Measurements from ENCODE around the gene DCBLD2. TPM values are rescaled to one million over a fixed set of nuclear protein-coding genes. Genes with fewer than 3 reads are reported as not detected.

DCBLD2 gene
- total and polyA plus RNA-seq, 2 donors (not counting 3 experiments of a cell fraction or from before 2014, with no cell fraction given), result 28.7 to 77.3 TPM

DNA sequence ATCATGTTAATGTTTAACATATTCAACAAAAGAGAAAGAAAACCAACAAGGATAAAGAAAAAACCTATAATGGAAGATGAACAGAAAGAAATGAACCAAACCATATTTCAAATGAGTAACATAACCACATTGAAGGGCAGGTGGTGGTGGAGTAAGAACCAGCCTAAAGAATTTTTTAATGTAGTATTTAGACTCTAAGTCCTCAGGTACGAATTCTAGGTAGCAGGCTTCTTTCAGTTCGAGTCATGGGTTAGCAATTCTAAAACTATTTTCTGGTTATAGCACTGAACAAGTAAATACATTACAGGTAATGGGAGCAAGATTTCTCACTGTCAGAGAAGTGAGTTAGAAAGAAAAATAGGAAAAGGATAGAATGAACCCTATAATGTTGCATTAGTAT, 24.4 kb downstream of the DCBLD2 start:
- peaks cover 0 to 2% of the 10 kb centered on the region in 2 experiments for H3K36me3 ChIP-seq (ENCODE audit: control insufficient read depth in 2 of 2, extremely low read depth in 1 of 2, insufficient read depth in 2 of 2, low read length in 2 of 2)
- dilution Hi-C loops (cut with MboI; ENCODE audit: extremely low pct_ligation_motif_present, low sequenced_read_pairs), result no loop called here
- intact Hi-C loops (cut with micrococcal nuclease), result no loop called here
- FAIRE-seq, result no peak
- no peak overlapping the region for H3K4me3 ChIP-seq (replicated peaks in 1 of 3; ENCODE audit: insufficient read depth in 1 of 3, low read depth in 1 of 3, low read length in 3 of 3)
- no peaks in the 10 kb centered on the region for H3K9me1 ChIP-seq (replicated peaks; ENCODE audit: control insufficient read depth, extremely low read depth, insufficient read depth, low read length)
- no TSS peak for BruUV-seq (replicated peaks)
- H3K9me3 ChIP-seq (replicated peaks; ENCODE audit: control insufficient read depth, insufficient read depth, low read length), result no peaks in the 10 kb centered on the region
- peaks cover 82% of the 10 kb centered on the region for H3K79me2 ChIP-seq (ENCODE audit: control insufficient read depth, insufficient read depth, low read length)
- CTCF ChIA-PET, result interaction anchor here (2.2 kb wide), 1 partner anchor 117 kb away, joined by 5 read pairs; no protein-coding TSS in a partner anchor
- DNase-seq (ENCODE audit: low read depth, low spot score), result no peak
- POLR2A ChIA-PET, result no interaction called here
- H3K4me1 ChIP-seq (ENCODE audit: control insufficient read depth, extremely low read depth, insufficient read depth, low read length), result no peaks in the 10 kb centered on the region
- H3K9ac ChIP-seq (replicated peaks; ENCODE audit: extremely low read depth, insufficient read depth, low read length), result no peak overlapping the region
- no peak overlapping the region for H3K27ac ChIP-seq (ENCODE audit: insufficient read depth, low read depth, low read length)
- H4K20me1 ChIP-seq (replicated peaks; ENCODE audit: control insufficient read depth, extremely low read depth, insufficient read depth, low read length), result peaks cover 3% of the 10 kb centered on the region
- no peak overlapping the region for H2AFZ ChIP-seq (ENCODE audit: low read depth, low read length)
- no peaks in the 10 kb centered on the region for H3K27me3 ChIP-seq (ENCODE audit: control insufficient read depth in 2 of 2, insufficient read depth in 2 of 2, low read length in 2 of 2)
- no peak overlapping the region for H3K4me2 ChIP-seq (ENCODE audit: insufficient read depth, low read length)
- TF ChIP-seq, protein P1, sequence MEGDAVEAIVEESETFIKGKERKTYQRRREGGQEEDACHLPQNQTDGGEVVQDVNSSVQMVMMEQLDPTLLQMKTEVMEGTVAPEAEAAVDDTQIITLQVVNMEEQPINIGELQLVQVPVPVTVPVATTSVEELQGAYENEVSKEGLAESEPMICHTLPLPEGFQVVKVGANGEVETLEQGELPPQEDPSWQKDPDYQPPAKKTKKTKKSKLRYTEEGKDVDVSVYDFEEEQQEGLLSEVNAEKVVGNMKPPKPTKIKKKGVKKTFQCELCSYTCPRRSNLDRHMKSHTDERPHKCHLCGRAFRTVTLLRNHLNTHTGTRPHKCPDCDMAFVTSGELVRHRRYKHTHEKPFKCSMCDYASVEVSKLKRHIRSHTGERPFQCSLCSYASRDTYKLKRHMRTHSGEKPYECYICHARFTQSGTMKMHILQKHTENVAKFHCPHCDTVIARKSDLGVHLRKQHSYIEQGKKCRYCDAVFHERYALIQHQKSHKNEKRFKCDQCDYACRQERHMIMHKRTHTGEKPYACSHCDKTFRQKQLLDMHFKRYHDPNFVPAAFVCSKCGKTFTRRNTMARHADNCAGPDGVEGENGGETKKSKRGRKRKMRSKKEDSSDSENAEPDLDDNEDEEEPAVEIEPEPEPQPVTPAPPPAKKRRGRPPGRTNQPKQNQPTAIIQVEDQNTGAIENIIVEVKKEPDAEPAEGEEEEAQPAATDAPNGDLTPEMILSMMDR (IDR thresholded peaks at IDR 0.05; ENCODE audit: extremely low read depth in 1 of 2, insufficient read depth in 1 of 2, low read depth in 1 of 2, low read length in 2 of 2), result no peak
- no peak for TF ChIP-seq JUN (IDR thresholded peaks at IDR 0.05; ENCODE audit: borderline replicate concordance, insufficient read depth, insufficient read length, low read depth)
- no peak for TF ChIP-seq FOS (IDR thresholded peaks at IDR 0.05; ENCODE audit: borderline replicate concordance, insufficient read depth, low read length)
- no peak for TF ChIP-seq POLR2AphosphoS5 (IDR thresholded peaks at IDR 0.05; ENCODE audit: insufficient read depth, low read depth, low read length)
- TF ChIP-seq GATA2 (IDR thresholded peaks at IDR 0.05; ENCODE audit: insufficient read depth, insufficient read length, low read depth, low read length), result no peak
- TF ChIP-seq EZH2 (IDR thresholded peaks at IDR 0.05; ENCODE audit: borderline replicate concordance, low read depth, low read length, severe bottlenecking), result no peak
- no peak for TF ChIP-seq POLR2A (IDR thresholded peaks at IDR 0.05; ENCODE audit: low read depth, low read length)
- no peak for TF ChIP-seq MAX (IDR thresholded peaks at IDR 0.05; ENCODE audit: insufficient read depth, insufficient read length)
- no peak for TF ChIP-seq MYC (IDR thresholded peaks at IDR 0.05; ENCODE audit: low read depth, low read length)
